HG03460 (cell line): ENCODE data around the gene BLOC1S5.

Source experiments
- ATAC-seq: cut with Tn5 transposase; IDR thresholded peaks from one replicate; pipeline ENCODE4 v1.9.1; 2021; ENCODE audit not compliant: unreplicated experiment

Gene BLOC1S5, protein sequence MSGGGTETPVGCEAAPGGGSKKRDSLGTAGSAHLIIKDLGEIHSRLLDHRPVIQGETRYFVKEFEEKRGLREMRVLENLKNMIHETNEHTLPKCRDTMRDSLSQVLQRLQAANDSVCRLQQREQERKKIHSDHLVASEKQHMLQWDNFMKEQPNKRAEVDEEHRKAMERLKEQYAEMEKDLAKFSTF

DNA sequence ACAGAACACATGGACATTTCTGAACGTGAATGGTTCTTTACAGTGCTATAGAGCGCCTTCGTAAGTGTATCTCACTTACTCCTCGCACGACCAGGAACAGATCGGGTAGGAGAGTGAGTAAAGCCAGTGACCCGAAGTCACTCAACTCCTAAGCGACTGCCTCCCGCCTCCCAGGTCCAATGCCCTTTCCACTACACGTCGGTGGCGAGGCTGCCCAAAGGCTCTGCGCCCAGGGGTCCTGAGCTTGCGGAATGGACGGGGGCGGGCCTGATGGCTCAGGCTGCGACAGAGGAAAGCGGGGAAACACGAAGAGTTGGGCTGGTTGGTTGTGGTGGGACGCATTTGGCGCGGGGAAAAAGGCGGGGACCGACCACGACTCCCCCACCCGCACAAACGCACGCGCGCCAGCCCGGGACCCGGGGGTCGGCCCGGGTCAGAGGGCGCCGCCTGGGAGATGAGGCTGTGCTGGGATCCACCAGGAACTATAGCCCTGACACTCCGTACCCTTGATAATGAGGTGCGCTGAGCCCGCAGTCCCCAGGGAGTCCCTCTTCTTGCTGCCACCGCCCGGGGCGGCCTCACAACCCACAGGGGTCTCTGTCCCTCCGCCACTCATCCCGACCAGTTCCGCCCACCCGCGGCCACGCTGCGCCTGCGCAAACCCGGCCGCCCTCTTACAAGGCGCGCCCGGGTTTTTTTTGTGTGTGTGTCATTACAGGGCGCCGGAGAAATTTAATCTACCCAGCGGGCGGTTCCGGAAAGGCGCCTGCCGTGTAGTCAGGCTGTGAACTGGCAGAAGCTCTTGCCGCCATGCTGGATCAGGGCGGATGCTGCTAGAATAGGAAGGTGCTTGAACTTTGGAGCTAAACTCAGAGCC lies at the start of gene BLOC1S5:
Gene BLOC1S5 (minus strand): TSS at position 629 of the 877 bp plus-strand sequence. CDS start 13 bp downstream, at position 616.
- peak; percentile 84 for ATAC-seq

DNA sequence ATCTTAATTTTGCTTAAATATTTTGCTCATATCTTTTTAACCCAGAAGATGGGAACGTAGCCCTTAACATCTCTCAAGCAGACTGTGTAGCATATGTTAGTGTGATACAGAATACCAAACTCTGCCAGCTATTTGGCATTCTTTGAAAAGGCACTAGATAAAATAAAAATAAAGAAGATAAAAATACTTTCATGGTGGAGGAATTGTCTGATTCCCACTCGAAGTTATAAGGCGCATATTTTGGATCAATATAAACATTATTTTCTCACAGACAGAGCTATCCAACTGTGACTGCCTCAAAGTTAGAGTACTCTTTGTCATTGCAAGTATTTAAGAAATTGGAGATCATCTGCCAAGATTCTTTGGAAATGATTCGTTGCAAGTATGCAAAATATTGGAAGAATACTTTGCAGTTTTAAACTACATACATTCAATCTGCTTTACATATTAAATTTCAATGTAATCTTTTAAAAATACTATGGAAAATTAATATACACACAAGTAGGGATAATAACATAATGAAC lies 49.0 kb upstream of the BLOC1S5 start:
- ATAC-seq: no peak

DNA sequence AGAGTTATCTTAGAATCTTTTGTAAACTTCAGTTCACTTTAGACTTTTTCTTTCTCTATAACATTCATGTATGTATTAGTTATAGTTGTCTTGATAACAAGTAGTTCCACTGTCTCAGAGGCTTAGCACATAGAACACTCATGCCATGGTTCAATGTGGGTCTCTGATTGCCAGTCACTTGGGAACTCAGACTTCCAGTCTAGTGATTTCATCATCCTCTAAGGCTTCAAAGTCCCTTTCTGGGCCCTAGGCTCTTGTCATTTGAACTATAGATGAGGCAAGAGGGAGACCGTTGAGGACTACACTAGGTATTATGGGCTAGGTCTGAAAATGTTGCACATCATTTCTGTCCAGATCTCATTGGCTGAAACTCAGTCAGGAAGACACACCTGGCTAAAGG lies 46.5 kb upstream of the BLOC1S5 start:
- ATAC-seq: no peak

DNA sequence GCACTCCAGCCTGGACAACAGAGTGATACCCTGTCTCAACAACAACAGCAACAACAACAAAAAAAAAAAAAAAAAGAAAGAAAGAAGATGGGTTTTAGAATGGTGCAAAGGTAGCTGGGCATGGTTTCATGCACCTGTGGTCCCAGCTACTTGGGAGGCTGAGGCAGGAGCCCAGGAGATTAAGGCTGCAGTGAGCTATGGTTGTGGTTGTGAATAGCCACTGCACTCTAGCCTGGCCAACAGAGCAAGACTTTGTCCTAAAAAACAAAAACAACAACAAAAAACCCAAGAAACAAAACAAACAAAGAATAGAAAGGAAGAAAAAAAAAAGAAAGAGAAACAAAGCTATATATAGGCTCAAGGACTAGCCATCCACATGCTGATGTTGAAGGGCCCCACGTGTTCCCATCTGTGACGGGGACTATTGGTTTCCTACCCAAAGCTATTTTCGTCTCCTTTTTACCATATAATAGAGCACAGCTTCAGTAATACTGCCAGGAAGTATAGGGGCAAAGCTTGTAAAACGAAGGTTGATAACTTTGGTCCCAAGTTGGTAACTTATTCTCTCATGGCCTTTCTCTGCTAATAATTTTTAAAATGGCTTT lies 46.0 kb upstream of the BLOC1S5 start:
- no peak for ATAC-seq

DNA sequence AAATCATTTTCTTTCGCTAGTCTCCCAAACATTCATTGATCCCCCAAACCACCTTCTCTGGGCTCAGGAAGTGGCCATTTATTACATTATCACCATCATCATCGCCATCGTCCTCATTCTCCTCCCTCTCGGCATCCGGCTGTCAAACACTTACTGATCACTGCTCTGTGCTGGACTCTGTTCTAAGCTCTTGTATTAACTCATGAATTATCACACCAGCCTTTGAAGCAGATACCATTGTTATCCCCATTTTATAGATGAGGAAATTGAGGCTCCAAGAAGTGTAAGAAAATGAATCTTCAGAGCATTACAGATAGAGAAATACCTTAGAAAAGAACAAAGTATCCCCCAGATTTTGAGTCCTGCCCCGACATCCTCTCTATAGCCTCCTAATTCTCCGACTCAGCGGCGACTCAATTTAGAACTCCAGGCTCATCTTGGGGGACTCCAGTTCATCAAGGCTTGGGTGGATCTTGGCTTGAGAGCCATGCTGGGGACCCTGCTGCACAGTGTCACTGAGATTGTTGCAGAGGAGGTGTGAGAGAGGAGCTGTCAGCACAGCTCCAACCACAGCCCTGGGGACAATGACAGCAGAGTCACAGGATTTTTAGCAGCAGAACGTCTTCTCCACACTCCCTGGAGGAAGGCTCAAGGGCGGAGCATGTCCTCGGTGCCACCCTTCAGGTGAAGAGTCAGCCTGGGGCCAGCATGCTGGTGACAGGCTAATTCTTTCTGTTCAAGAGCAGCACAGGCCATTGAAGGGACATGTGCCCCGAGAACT lies 44.8 kb upstream of the BLOC1S5 start:
- no peak for ATAC-seq

DNA sequence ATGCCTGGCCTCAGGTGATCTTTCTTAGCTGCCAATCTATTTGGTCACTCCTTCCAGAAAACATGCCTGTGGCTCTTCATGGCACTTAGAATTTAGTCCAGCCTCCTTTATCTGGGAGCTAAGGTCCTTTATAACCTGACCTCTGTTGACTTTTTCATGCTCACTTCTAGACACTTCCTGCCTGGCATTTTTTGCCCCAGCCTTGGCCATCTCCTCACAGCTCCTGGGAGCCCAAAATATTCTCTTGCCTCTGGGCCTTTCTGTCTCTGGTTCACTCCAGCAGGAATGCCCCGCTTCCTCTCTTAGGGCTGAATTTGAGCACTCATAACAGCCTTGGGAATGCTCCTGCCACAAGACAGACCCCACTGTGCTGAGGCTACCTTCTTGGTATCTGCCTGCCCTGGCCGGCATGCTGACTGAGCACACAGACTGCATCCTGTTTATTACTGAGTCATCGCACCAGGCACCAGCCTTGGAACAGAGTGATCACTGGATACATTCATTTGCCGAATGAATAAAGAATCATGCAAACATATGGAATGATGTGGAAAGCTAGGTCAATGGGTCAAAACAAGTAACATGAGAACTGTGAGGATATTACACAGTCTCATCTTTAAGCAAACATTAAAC lies 44.0 kb upstream of the BLOC1S5 start:
- ATAC-seq: no peak

DNA sequence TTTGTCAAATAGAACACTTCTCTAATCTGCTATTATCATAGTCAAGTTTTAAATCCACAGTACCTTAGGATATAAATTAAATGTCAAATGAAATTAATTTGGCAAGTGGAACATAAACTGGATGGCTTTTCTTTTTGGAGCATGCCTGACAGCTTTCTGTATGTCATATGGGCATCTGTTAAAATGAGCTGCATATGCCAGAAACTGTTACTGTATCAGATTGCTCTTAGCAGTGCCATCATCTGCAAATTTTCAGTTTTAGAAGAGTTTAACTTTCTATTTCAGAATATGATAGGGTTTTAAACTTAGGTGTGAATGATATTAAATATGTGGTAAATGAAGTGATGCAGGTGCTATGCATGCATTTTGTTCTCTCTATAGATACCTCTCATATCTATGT lies 41.6 kb upstream of the BLOC1S5 start:
- ATAC-seq: no peak

DNA sequence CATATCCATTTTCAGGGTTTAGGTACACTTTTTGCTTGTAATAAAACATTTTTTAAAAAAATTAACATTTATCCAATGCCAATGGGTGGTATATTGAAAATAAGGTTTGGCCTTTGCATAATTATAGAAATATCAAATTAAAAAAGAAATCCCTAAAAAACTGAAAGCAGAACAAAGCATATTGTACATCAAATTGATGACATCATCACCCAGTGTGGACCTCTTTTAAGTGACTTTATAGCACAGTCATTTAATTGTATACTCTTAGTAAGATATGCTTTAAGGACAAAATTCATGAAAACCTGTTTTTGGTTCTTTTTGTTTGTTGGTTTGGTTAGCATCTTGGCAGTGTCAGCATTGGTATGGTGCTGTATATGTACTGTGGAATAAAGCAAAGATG lies 39.5 kb upstream of the BLOC1S5 start:
- ATAC-seq: no peak

DNA sequence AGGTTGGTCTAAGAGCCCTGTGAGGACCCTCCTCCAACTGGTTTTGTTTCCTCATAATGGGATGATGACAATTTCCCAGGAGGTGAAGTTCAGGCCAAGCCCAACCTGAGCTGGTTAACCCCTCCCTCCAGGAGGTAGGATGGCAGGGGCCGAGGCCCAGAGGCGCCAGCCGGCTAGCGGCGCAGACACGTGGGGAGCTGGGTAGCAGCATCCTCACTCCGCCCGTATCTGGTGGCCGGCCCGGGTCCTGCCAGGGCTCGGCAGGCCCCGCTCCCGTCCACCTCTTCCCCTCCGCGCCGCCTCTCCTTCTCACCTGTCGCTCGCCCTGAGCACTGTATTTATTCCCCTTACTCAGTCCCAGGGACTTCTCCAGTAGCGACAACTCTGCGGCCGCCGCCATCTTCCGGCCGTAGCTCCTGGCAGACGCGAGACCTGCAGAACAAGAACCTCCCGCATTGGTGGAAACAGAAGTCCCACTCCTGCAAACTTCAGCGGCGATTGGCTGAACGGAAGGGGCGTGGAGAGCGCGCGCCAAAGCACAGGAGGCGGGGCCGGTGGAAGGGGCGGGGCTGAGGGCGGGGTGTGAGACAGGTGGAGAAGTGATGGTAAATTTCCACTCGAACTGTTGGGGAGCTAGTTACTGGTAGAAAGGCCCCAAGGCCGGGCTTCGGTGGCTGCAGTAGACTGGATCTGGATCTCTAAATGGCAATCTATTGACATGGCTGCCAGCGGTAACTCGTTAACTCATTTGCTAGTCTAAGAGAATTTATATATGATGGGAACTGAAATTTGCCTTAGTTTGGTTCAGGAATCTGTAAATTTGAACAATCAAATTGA lies 38.2 kb upstream of the BLOC1S5 start, which contains the start of gene EEF1E1:
Gene EEF1E1 (minus strand): TSS at position 427 of the 837 bp plus-strand sequence. CDS start 27 bp downstream, at position 400.
- ATAC-seq: peak; percentile 100

DNA sequence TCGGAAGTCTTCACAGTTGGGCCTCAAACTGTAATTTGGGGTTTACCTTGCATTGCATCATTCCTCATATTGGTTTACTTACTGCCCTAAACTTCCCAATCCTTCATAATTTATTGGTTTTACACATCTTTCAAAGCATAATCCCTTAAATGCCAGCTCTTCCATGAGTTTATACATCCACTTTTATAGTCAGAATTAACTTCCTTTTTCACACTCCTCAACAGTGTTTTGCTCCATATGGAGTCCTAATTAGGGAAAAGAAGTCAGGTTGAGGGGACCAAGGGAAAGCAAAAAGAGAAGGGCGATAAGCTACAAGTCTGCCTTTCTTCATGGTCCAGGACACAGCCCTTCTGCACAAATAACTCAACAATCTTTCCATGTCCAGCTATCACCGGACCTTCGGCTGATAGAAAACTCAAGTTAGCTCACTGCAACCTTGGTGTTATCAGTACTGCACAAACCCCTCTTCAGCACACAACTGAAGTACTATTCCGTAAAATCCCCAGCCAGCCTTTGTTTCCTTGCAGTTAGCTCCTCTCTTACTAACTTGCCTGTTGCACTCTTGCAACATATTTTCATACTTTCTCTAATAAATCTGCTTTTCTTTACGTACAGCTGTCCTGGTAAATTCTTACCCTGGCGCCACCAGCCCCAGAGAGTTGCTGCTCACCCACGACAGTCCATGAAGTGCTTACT lies 36.1 kb upstream of the BLOC1S5 start:
- no peak for ATAC-seq

DNA sequence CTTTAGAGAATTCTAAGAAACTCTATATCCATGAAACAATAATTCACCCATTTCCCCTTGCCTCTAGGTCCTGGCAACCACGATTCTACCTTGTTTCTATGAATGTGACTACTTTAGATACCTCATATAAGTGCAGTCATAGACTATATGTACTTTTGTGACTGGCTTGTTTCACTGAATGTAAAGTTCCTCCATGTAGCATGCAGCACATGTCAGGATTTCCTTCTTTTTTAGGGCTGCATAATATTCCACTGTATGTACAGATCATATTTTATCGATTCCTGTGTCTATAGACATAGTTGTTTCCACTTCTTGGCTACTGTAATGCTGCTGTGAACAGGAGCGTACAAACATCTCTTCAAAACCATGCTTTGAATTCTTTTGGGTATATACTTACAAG lies 26.5 kb upstream of the BLOC1S5 start:
- no peak for ATAC-seq

DNA sequence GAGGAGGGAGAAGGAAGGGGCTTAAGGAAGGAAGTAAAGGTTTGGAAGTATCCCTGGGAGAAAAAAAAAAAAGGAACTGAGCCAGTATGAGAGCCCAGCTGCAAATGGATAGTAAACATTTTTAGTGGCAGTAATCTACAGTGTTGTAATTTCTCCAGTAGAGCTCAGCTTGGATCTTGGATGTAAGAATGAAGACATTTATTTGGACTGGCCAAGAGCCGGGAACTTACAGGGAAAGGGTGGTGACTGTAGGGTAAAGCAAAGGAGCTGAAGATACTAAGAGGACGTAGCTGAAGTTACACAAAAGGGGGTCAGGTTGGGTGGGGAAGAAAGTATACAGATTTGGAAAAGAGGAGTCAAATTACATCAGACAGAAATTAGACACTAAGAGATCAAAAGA lies 24.7 kb upstream of the BLOC1S5 start:
- ATAC-seq: no peak

DNA sequence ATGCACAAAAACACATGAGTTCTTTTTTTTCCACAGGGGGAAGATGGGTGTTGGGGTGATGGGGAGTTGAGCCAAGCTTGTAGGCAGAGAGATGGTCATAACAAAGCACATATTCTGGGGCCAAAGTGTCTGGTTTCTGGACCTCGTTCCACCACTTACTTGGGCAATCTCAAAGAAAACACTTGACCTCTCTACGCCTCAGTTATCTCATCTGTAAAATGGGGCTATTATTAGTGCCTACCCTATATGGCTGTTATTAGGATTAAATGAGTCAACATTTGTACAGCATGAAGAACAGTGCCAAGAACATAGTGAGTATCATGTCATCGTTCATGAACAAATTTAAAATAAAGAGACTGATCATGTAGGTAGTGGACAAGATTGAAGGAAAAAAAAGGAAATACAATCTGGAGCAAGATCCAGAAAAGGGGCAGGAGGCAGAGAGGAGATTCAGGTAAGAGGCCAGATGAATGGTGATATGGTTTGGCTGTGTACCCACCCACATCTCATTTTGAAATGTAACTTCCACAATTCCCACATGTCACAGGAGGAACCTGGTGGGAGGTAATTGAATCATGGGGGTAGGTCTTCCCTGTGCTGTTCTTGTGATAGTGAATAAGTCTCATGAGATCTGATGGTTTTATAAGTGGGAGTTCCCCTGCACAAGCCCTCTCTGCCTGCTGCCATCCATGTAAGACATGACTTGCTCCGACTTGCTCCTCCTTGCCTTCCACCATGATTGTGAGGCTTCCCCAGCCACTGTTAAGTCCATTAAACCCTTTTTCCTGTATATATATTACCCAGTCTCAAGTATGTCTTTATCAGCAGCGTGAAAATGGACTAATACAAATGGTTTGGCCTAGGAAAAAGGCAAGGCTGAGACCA lies 23.9 kb upstream of the BLOC1S5 start:
- no peak for ATAC-seq

DNA sequence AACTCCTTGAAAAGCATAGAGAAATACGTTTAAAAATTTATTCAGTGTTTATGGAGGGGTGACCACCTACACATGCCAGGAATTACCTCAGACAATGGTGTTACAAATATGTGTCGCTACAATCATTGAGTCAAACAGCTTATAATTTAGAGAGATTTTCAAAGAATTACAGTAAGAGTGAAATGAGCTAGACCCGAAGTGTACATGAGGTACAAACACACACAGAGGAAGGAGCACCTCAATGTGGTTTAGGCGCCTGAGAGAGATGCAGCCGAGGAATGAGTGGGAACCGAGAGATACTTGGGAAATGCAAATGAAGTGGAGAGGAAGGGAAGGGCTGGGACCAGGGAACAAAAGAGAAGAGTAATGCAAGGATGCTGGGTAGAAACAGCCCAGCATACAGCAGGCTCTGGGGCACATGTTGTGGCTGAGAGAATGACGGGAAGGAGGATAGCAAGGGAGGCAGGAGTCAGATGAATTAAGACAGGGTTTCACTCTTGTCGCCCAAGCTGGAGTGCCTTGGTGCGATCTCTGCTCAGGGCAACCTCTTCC lies 22.6 kb upstream of the BLOC1S5 start:
- no peak for ATAC-seq

DNA sequence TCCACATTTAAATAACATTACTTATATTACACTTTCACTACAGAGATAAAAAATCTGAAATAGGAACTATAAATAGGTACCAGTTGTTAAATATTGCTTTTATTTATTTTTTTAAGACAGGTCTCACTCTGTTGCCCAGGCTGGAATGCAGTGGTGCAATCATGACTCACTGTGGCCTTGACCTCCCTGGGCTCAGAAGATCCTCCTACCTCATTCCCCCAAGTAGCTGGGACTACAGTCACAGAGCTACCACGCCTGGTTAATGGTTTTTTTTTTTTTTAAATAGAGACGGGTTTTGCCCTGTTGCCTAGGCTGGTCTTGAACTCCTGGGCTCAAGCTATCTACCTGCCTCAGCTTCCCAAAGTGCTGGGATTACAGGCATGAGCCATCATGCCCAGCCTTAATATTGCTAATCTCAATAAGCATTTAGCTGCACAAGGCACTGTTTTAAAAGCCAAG lies 20.9 kb upstream of the BLOC1S5 start:
- no peak for ATAC-seq

DNA sequence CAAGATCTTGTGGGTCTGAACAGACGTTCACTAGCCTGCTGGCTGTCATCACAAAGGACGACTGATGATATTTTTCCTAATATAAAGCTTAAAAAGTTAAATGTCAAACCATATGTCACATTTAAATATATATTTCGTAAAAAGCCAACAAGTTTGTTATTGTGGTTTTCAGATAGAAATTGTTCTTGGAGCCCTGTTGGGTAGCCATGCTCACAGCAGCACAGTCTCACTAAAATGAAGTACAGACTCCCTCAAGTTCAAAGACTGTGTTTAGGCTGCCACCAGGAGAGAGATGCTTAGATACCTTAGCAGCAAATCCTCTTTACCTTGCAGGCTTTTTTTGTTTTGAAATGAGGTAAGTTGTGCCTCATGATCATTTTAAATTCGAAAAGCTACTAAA lies 20.4 kb upstream of the BLOC1S5 start:
- no peak for ATAC-seq

DNA sequence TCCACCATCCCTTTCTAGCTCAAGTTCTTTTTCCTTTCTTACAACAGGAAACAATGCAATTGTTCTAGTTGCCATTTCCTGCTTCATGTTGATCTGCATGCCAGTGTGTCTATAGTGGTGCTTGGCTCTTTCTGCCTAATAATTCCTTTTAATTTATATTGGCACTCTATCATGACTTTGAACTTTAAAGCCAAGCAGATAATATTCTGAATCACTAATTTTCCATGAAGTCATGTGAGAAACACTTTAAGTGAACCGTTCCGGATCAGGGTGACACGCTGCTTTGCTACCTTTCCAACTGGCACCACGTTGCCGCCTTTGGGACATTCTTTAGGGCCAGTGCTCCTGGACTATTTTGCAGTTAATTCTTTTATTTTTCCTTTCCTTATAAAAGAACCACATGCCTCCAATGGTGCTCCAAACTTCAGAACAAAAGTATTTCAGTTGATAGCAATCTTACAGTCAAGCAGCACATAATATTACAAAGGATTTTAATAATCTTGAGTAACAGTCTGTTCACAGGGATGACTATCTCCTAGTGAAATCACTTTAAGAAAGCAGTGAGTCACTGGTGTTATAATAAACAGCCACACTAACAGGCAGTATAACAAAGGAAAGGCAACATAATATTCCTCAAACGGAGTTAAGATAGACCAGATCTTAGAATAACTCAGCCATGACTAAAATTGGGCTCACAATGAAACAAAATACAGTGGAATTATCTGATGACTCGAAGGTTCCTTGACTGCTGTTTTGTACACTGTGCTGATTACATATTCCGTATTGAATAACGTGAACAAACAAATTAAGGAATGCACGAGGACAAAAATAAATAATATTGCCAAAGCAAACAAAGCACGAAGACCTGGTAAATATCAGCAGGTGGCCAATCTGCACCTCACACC lies 19.0 kb upstream of the BLOC1S5 start:
- no peak for ATAC-seq
